ENCODE data around the gene KNDC1. TPM values are rescaled to one million over a fixed set of nuclear protein-coding genes. Genes with fewer than 3 reads are reported as not detected.
"Not testable (repeated sequence)": the region's sequence is repeated elsewhere in the genome, so short reads cannot be mapped to it uniquely, and the experiment has no call there.

Gene KNDC1
- total RNA-seq, 2 experiments from 2014 or later = 0.55 to 1.2 TPM

DNA sequence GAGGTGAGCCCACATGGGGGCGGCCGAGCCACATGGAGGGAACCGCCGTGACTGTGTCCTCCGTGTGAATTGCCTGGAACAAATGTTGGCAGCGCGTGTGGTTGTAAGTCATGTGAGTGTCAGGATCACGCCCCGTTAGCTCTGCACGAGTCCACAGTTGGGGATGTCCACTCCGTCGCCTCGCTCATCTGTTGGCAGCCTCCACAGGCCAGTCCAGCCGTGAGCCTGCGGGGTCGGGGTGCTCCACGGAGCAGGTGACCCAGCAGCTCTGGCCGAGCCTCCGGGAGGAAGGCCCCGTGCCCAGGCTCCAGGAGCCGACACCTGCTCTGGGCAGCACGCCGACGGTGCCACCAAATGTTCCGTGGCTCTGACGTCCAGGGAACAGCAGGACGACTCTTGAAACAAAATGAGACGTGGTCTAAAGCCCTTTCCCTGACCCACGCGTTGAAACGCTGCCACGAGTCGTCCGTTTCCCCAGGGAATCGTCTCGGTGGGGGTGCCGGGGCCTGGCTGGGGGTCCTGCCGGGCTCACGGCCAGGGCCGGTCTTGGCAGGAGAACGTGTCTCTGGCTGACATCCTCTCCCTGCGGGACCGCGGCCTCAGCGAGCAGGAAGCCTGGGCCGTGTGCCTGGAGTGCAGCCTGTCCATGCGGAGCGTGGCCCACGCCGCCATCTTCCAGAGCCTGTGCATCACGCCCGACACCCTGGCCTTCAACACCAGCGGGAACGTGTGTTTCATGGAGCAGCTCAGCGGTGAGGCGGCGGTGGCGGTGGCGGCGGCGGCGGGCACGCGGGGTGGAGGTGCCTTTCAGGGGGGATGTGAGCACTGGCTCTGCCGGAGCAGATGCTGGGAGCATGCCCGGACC is 7.0 kb downstream of the KNDC1 start:
- POLR2A ChIA-PET = no interaction called here
- no peaks in the 10 kb centered on the region for H3K4me1 Mint-ChIP-seq
- CTCF ChIA-PET = no interaction called here
- H3K4me3 Mint-ChIP-seq = no peak overlapping the region
- no peaks in the 10 kb centered on the region for H3K9me3 Mint-ChIP-seq
- H3K27ac Mint-ChIP-seq = no peak overlapping the region
- H3K36me3 Mint-ChIP-seq (ENCODE audit: low read depth) = no peaks in the 10 kb centered on the region
- H3K27me3 Mint-ChIP-seq = peaks cover 4% of the 10 kb centered on the region
- DNase-seq = no peak

DNA sequence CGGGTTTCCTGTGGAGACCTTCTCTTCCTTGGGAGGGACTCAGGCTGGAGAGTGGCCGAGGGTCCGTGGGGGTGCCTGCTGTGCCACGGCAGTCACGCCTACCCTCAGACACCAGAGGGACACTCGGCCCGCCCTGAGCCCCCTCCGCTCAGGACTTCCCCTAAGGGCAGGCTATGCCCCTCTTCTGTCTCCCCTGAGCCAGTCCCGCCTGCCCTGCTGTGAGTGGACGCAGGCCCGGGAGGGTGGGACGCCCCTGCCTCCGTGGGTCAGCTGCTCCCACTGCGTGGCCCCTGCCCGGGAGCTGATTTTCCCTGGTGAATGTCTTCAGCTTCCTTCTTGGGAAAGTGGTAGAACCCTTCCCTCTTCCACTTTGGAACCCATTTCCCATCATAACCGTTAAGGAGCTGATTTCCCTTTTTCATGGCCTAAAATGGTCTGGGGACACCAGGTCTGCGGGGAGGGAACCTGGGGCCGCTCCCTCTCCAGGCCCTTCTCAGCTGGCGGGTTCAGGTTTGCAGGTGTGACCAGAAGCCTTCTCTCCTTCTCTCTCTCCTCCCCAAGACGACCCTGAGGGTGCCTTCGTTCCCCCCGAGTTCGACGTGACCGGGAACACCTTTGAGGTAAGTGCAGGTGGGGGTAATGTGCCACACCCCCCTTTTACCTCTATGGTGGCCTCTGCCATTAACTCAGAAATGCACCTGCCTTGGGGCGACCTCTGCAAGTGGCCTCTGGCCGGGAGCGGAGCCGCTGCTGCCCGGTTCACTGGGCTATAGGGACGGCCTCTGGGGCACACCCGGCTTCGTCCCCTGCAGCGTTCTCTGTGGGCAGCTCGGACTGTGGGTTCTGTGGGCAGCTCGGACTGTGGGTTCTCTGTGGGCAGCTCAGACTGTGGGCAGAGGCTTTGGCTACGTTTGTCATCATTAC is 7.9 kb downstream of the KNDC1 start:
- CTCF ChIA-PET = no interaction called here
- Mint-ChIP-seq H3K27me3 (peaks cover 3% of the 10 kb centered on the region), H3K36me3 (ENCODE audit: low read depth) (no peaks in the 10 kb centered on the region), H3K4me1 (no peaks in the 10 kb centered on the region), H3K9me3 (no peaks in the 10 kb centered on the region), H3K4me3 (no peak overlapping the region), H3K27ac (no peak overlapping the region)
- POLR2A ChIA-PET = no interaction called here
- DNase-seq = no peak

DNA sequence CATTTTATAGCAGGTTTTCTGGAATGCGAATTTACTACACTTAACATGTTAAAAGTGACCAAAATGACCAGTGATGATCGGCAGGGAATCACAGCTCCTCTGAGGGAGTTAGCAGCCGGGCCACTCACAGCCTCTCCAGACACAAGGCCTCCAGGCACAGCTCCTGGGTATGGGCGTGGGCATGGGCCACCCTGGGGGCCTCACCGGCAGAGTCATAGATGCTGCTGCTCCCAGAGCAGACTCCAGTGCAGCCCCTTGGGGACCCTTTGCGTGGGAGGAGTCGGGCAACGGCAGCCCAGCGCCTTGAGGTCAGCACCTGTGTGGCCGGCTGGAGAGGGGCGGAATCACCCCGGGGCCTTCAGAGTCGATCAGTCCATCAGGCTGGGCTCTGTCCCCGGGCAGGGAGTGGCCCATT is 8.6 kb downstream of the KNDC1 start:
- no peaks in the 10 kb centered on the region for H3K4me1 Mint-ChIP-seq
- no peak overlapping the region for H3K4me3 Mint-ChIP-seq
- no peaks in the 10 kb centered on the region for H3K36me3 Mint-ChIP-seq (ENCODE audit: low read depth)
- DNase-seq = no peak
- no peak overlapping the region for H3K27ac Mint-ChIP-seq
- ChIA-PET POLR2A (no interaction called here), CTCF (no interaction called here)
- H3K9me3 Mint-ChIP-seq = no peaks in the 10 kb centered on the region
- H3K27me3 Mint-ChIP-seq = peaks cover 7% of the 10 kb centered on the region

DNA sequence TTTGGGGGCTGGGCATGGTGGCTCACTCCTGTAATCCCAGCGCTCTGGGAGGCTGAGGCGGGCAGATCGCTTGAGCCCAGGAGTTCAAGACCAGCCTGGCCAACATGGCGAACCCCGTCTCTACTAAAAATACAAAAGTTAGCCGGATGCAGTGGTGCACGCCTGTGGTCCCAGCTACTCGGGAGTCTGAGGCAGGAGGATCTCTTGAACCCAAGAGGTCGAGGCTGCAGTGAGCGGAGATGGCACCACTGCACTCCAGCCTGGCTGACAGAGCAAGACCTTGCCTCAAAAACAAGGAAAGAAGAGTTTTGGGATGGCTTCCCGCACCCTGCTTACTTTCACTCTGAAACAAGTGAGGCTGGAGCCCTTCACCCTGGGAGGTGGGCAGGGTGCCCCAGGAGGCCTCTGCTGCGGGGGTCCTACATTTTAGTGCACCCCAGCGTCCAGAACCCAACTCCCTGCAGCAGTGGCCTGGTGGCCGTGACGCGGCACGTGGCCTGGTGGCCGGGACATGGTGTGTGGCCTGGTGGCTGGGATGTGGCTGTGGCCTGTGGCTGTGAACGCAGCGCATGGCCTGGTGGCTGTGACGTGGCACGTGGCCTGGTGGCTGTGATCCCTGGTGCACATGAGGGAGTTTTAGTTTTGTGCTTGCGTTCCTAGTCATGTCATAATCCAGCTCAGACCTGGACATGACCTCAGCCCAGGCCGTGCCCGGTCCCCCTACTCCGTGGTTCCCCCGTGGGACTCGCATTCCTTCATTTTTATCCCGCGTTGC is 9.3 kb downstream of the KNDC1 start:
- Mint-ChIP-seq H3K27me3 (peaks cover 7% of the 10 kb centered on the region), H3K4me1 (no peaks in the 10 kb centered on the region), H3K27ac (no peak overlapping the region), H3K36me3 (ENCODE audit: low read depth) (no peaks in the 10 kb centered on the region), H3K9me3 (no peaks in the 10 kb centered on the region), H3K4me3 (no peak overlapping the region)
- ChIA-PET POLR2A (no interaction called here), CTCF (no interaction called here)
- DNase-seq = no peak

DNA sequence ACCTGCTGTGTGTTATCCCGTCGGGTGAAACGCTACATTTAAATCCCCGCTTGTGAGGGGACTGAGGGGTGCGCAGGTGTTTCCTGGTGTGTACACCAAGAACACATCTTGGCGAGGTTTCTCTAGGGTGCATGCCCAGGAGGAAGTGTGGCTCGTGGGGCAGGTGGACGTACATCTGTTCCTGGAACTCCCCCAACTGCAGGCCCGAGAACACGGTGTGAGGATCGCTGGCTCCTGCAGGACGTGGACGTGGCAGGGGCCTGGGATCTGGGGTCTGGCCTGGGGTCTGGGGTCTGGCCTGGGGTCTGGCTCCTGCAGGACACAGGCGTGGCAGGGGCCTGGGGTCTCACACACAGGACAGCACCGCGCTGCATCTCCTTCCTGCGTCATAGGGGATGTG is 10.1 kb downstream of the KNDC1 start:
- CTCF ChIA-PET = no interaction called here
- Mint-ChIP-seq H3K4me1 (no peaks in the 10 kb centered on the region), H3K27ac (no peak overlapping the region), H3K9me3 (peaks cover 2% of the 10 kb centered on the region), H3K4me3 (no peak overlapping the region), H3K27me3 (peaks cover 9% of the 10 kb centered on the region), H3K36me3 (ENCODE audit: low read depth) (no peaks in the 10 kb centered on the region)
- POLR2A ChIA-PET = no interaction called here
- DNase-seq = no peak

DNA sequence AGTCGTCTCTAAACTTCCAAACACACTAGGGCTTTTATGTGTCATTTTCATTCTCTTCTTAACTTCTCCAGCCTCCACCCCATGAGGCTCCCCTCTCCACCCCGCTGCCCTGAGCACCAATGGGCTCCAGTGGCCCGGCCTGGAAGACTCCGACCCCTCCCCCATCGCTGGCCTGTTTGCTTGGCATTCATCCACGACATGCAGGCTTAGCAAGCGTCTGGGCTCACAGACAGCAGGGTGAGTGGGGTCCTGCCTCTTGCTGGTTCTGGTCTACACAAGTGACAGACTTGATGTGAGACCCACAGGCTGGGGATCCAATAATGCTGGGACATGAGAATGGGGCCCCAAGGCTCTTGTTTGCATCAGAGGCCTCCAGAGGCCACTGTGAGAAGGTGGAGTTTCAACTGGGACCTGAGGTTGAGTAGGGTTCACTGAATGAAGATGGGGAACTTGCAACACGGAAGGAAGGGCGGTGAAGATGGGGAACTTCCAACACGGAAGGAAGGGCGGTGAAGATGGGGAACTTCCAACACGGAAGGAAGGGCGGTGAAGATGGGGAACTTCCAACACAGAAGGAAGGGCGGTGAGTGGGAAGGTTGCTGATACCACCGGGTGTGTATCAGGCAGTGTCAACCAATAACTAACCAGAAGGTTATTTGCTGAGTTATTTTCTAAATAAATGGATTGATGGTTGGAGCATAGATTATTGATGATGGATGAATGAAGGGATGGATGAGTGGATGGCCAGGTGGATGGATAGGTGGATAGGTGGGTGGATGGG is 14.0 kb downstream of the KNDC1 start:
- no peaks in the 10 kb centered on the region for H3K4me1 Mint-ChIP-seq
- H3K27me3 Mint-ChIP-seq = peaks cover 9% of the 10 kb centered on the region
- peaks cover 20% of the 10 kb centered on the region for H3K9me3 Mint-ChIP-seq
- H3K27ac Mint-ChIP-seq = no peak overlapping the region
- H3K36me3 Mint-ChIP-seq (ENCODE audit: low read depth) = peaks cover 8% of the 10 kb centered on the region
- H3K4me3 Mint-ChIP-seq = no peak overlapping the region
- ChIA-PET POLR2A (no interaction called here), CTCF (no interaction called here)
- no peak for DNase-seq

DNA sequence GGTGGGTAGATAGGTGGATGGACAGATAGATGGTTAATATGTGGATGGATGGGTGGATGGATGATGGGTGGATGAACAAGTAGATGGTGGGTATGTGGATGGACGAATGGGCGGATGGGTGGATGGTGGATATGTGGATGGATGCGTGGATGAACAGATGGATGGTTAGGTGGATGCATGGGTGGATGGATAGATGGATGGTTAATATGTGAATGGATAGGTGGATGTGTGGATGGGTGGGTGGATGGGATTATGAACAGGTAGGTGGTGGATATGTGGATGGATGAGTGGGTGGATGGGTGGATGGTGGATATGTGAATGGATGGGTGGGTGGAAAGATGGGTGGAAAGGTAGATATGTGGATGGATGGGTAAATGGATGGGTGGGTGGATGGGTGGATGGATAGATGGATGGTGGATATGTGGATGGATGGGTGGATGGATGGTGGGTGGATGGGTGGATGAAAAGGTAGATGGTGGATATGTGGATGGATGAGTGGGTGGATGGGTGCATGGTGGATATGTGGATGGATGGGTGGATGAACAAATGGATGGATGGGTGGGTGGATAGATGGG is 14.8 kb downstream of the KNDC1 start:
- Mint-ChIP-seq H3K36me3 (ENCODE audit: low read depth) (peaks cover 8% of the 10 kb centered on the region), H3K27ac (no peak overlapping the region), H3K4me3 (no peak overlapping the region), H3K27me3 (peaks cover 9% of the 10 kb centered on the region), H3K9me3 (peaks cover 20% of the 10 kb centered on the region), H3K4me1 (no peaks in the 10 kb centered on the region)
- ChIA-PET POLR2A (no interaction called here), CTCF (no interaction called here)
- DNase-seq = no peak

DNA sequence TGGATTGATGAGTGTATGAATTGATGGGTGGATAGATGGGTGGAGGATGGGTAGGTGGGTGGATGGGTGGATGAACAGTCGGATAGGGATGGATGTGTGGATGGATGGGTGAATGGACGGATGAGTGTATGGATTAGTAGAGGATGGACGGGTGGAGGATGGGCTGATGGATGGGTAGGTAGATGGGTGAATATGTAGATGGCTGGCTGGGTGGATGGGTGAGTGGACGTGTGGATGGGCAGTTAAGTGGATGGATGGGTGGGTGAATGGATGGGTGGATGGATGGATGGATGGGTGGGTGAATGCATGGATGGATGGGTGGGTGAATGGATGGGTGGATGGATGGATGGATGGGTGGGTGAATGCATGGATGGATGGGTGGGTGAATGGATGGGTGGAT is 15.6 kb downstream of the KNDC1 start:
- POLR2A ChIA-PET; H3K4me1 Mint-ChIP-seq; H3K27me3 Mint-ChIP-seq; H3K36me3 Mint-ChIP-seq (ENCODE audit: low read depth); H3K27ac Mint-ChIP-seq; CTCF ChIA-PET; DNase-seq; H3K4me3 Mint-ChIP-seq: not testable (repeated sequence)
- H3K9me3 Mint-ChIP-seq = peaks cover 20% of the 10 kb centered on the region

DNA sequence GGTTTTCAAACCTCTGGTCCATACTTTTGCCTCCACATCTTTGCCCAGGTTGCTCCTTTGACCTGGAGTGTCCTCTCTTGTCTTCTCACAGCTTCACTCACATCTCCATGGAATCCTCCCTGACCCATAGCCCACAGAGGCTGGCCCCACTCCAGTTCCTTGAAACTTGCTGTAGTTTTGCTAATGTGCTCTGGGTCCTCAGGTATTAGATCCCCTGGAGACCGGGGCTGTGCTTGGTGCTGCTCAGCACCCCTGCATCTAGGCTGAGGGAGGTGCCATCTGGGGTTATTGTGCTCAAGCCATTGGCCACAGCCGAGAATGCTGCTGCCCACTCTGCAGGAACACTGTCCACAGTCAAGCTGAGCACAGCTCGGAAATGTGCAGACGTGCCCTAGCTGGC is 16.5 kb downstream of the KNDC1 start:
- Mint-ChIP-seq H3K27ac (no peak overlapping the region), H3K4me3 (no peak overlapping the region), H3K27me3 (peaks cover 9% of the 10 kb centered on the region), H3K4me1 (no peaks in the 10 kb centered on the region), H3K9me3 (peaks cover 20% of the 10 kb centered on the region), H3K36me3 (ENCODE audit: low read depth) (peaks cover 8% of the 10 kb centered on the region)
- ChIA-PET POLR2A (no interaction called here), CTCF (no interaction called here)
- DNase-seq = no peak

DNA sequence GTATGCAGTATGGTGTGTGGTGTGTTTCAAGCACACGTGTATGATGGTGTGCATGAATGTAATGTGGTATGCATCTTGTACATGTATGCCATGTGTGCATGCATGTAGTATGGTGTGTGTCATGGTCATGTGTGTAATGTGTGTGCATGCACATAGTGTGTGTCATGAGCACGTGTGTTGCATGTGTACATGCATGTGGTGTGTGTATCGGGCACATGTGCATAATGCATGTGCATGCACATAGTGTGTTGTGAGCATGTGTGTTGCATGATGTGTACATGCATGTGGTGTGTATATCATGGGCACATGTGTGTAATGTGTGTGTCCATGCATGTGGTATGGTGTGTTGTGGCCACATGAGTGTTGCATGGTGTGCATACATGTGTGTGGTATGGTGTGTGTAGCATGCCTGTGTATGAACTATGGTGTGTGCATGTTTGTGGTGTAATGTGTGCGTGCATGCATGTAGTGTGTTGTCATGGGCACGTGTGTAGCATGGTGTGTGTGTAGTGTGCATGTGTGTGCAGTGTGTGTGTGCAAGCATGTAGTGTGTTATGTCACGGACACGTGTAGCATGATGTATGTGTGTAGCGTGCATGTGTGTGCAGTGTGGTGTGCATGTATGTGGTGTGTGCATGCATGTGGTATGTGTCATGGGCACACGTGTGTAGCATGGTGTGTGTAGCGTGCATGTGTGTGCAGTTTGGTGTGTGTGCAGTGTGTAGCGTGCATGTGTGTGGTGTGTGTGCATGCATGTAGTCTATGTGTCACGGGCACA is 17.6 kb downstream of the KNDC1 start:
- no peak for DNase-seq
- ChIA-PET POLR2A (no interaction called here), CTCF (no interaction called here)
- H3K36me3 Mint-ChIP-seq (ENCODE audit: low read depth) = peaks cover 8% of the 10 kb centered on the region
- H3K9me3 Mint-ChIP-seq = peaks cover 20% of the 10 kb centered on the region
- no peaks in the 10 kb centered on the region for H3K4me1 Mint-ChIP-seq
- no peak overlapping the region for H3K4me3 Mint-ChIP-seq
- H3K27ac Mint-ChIP-seq = no peak overlapping the region
- H3K27me3 Mint-ChIP-seq = peaks cover 6% of the 10 kb centered on the region

DNA sequence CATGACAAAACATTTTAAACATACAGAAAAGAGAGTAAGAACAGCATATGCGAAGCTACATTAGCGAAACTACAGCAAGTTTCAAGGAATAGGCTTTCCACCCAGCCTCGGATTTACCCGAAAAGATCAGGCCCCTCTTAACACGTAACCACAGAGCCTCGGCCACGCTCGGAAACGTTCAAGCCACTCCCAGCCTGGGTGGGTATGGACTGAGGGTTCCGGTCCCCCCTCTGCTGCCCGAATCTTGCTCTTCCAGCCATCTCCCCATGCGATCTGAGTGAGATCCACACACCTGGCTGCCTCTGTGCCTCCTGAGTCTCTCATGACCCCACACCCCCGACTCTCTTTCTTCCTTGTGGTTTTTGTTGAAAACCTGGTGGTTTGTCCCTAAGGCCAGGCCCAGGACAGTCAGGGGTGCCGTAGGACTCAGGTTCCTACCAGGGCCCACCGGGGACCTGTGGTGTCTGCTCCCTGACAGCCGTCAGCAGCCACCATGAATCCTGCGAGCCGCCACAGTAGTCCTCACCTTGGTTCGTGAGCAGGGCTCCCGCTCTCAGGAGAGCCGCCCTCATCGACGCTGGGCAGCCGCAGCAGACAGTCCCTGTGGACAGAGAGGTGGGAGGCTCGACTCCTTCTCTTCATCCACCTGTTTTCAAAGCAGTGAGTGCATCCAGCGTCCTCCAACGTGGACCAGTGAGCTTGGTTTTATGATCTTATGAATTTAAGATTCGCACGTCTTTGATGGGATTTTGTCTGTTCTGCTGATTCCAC is 18.5 kb downstream of the KNDC1 start:
- ChIA-PET CTCF (no interaction called here), POLR2A (no interaction called here)
- Mint-ChIP-seq H3K27me3 (peaks cover 2% of the 10 kb centered on the region), H3K36me3 (ENCODE audit: low read depth) (peaks cover 8% of the 10 kb centered on the region), H3K27ac (no peak overlapping the region), H3K4me1 (no peaks in the 10 kb centered on the region), H3K9me3 (peaks cover 20% of the 10 kb centered on the region), H3K4me3 (no peak overlapping the region)
- DNase-seq = no peak

All from activated CD4-positive, alpha-beta memory T cell treated with anti-CD3 and anti-CD28 coated beads, Interleukin-2, amount 10 ng/mL, durations not matched to agents 7 days and 5 days (primary cell).